H1 (cell line): ENCODE data around the gene SNTG2. TPM values are rescaled to one million over a fixed set of nuclear protein-coding genes. Genes with fewer than 3 reads are reported as not detected.

Experiments used
- CTCF ChIA-PET: fragments of 300-600 bp; sonication (Branson Sonifier 250); formaldehyde crosslinking; loops from one replicate; lab custom pipeline; 2021; ENCODE audit not compliant: partially characterized antibody; lab: Charles Lee
- POLR2A ChIA-PET: fragments of 300-600 bp; sonication (Branson Sonifier 250); formaldehyde crosslinking; loops from one replicate; lab custom pipeline; 2021; ENCODE audit warnings: inconsistent platforms; ENCODE audit not compliant: partially characterized antibody; lab: Charles Lee
- DNase-seq, 2 experiments: peaks; one replicate each; pipeline versions ENCODE4 v3.0.0 to v3.0.0-alpha.2; 2010 to 2022; ENCODE audit warnings: low spot score in 2 of 2, low read depth in 1 of 2, mixed read lengths in 1 of 2
- FAIRE-seq: peaks from 2 replicates; lab custom pipeline; 2011; peaks lifted over from hg19 to GRCh38; lab: Jason Lieb, UNC
- H2AFZ ChIP-seq: 2 replicates; pipeline ENCODE4 v1.8.1; 2012; ENCODE audit warnings: low read length, inconsistent platforms
- H2AK5ac ChIP-seq: 2 replicates; pipeline ENCODE4 v1.6.1; 2013; ENCODE audit warnings: low read depth, low read length
- H2BK120ac ChIP-seq: replicated peaks from 2 replicates; pipeline ENCODE3; 2013; ENCODE audit warnings: low read depth, low read length, inconsistent platforms
- H2BK12ac ChIP-seq: 2 replicates; pipeline ENCODE4 v1.6.1; 2013; ENCODE audit warnings: low read depth, low read length
- H2BK15ac ChIP-seq: 2 replicates; pipeline ENCODE4 v1.6.1; 2013; ENCODE audit warnings: low read length
- H2BK20ac ChIP-seq: 2 replicates; pipeline ENCODE4 v1.6.1; 2013; ENCODE audit warnings: low read length
- H2BK5ac ChIP-seq: 2 replicates; pipeline ENCODE4 v1.6.1; 2013; ENCODE audit warnings: low read depth, low read length
- H3K14ac ChIP-seq: 2 replicates; pipeline ENCODE4 v1.6.1; 2013; ENCODE audit warnings: inconsistent platforms; ENCODE audit not compliant: insufficient read length
- H3K18ac ChIP-seq: 2 replicates; pipeline ENCODE4 v1.6.1; 2013; ENCODE audit warnings: low read length; ENCODE audit errors: extremely low read depth
- H3K23ac ChIP-seq: 2 replicates; pipeline ENCODE4 v1.6.1; 2013; ENCODE audit warnings: inconsistent platforms; ENCODE audit not compliant: insufficient read length
- H3K23me2 ChIP-seq: 2 replicates; pipeline ENCODE4 v1.6.1; 2013; ENCODE audit warnings: low read depth, low read length
- H3K27ac ChIP-seq: 2 replicates; pipeline ENCODE4 v1.6.1; 2011; ENCODE audit warnings: low read depth, low read length, inconsistent platforms
- H3K27me3 ChIP-seq, 4 experiments: replicated peaks in 1 of 4; 1 replicate in 1 of 4; 2 replicates in 3 of 4; pipeline versions ENCODE4 v1.6.1 to v1.8.1; 2011 to 2013; ENCODE audit warnings: low read length in 3 of 4, mild to moderate bottlenecking in 3 of 4, inconsistent platforms in 2 of 4, mixed read lengths in 2 of 4, moderate library complexity in 1 of 4; ENCODE audit not compliant: control insufficient read depth in 3 of 4, insufficient read depth in 3 of 4; ENCODE audit errors: extremely low read depth in 1 of 4
- H3K36me3 ChIP-seq, 4 experiments: 2 replicates each; pipeline versions ENCODE4 v1.6.1 to v1.8.1; 2011 to 2013; ENCODE audit warnings: mild to moderate bottlenecking in 4 of 4, low read length in 3 of 4, moderate library complexity in 2 of 4, control low read depth in 1 of 4, inconsistent platforms in 1 of 4; ENCODE audit not compliant: insufficient read depth in 4 of 4, control insufficient read depth in 2 of 4
- H3K4ac ChIP-seq: replicated peaks from 2 replicates; pipeline ENCODE3; 2013; ENCODE audit warnings: low read length, low read depth, mixed read lengths, inconsistent platforms; ENCODE audit not compliant: insufficient read length
- H3K4me1 ChIP-seq, 4 experiments: replicated peaks in 1 of 4; 1 replicate in 1 of 4; 2 replicates in 3 of 4; pipeline versions ENCODE4 v1.6.1 to v1.8.1; 2011 to 2013; ENCODE audit warnings: low read length in 3 of 4, inconsistent platforms in 2 of 4, mixed read lengths in 1 of 4; ENCODE audit not compliant: insufficient read depth in 4 of 4, control insufficient read depth in 3 of 4
- H3K4me2 ChIP-seq, 2 experiments: 2 replicates each; pipeline versions ENCODE4 v1.6.1 to v1.8.1; 2011 to 2013; ENCODE audit warnings: low read depth in 2 of 2, low read length in 2 of 2, control low read depth in 1 of 2, inconsistent platforms in 1 of 2, mild to moderate bottlenecking in 1 of 2; ENCODE audit not compliant: insufficient read depth in 1 of 2
- H3K4me3 ChIP-seq, 4 experiments: fragments of 200-600, 300-600 bp in 1 of 4; sonication (generic), shearing (Covaris generic), sonication (Bioruptor Twin) in 1 of 4; 2 replicates each; pipeline versions ENCODE4 v1.5.1 to v1.8.1; 2011 to 2016; ENCODE audit warnings: low read length in 4 of 4, low read depth in 3 of 4, control low read depth in 2 of 4, inconsistent platforms in 2 of 4, mild to moderate bottlenecking in 2 of 4, mixed read lengths in 1 of 4, moderate library complexity in 1 of 4; ENCODE audit not compliant: insufficient read depth in 2 of 4; ENCODE audit errors: extremely low read depth in 1 of 4
- H3K56ac ChIP-seq: replicated peaks from 2 replicates; pipeline ENCODE3; 2013; ENCODE audit warnings: low read depth, mild to moderate bottlenecking, mixed read lengths, low read length, inconsistent platforms; ENCODE audit not compliant: insufficient read length
- H3K79me1 ChIP-seq: 2 replicates; pipeline ENCODE4 v1.6.1; 2013; ENCODE audit warnings: low read depth, low read length, control low read depth
- H3K79me2 ChIP-seq, 2 experiments: 2 replicates each; pipeline versions ENCODE4 v1.6.1 to v1.8.1; 2012 to 2013; ENCODE audit warnings: low read length in 2 of 2, mild to moderate bottlenecking in 2 of 2, inconsistent platforms in 1 of 2; ENCODE audit not compliant: insufficient read depth in 2 of 2, control insufficient read depth in 1 of 2
- H3K9ac ChIP-seq, 4 experiments: replicated peaks in 1 of 4; 1 replicate in 1 of 4; 2 replicates in 3 of 4; pipeline versions ENCODE4 v1.6.1 to v1.8.1; 2011 to 2013; ENCODE audit warnings: low read depth in 3 of 4, low read length in 3 of 4, control low read depth in 2 of 4, mild to moderate bottlenecking in 2 of 4, moderate library complexity in 2 of 4, inconsistent platforms in 1 of 4; ENCODE audit errors: extremely low read depth in 1 of 4
- H3K9me3 ChIP-seq, 2 experiments: 2 replicates each; pipeline versions ENCODE4 v1.6.1 to v1.8.1; 2012 to 2013; ENCODE audit warnings: mild to moderate bottlenecking in 2 of 2, moderate library complexity in 2 of 2, control low read depth in 1 of 2, inconsistent platforms in 1 of 2, low read depth in 1 of 2, low read length in 1 of 2, mixed read lengths in 1 of 2; ENCODE audit not compliant: insufficient read depth in 2 of 2
- H4K20me1 ChIP-seq, 2 experiments: replicated peaks in 1 of 2; 2 replicates each; pipeline versions ENCODE3 to v1.8.1; 2011 to 2013; ENCODE audit warnings: inconsistent platforms in 2 of 2, low read length in 2 of 2, mild to moderate bottlenecking in 1 of 2; ENCODE audit not compliant: insufficient read depth in 2 of 2, control insufficient read depth in 1 of 2
- H4K5ac ChIP-seq: 2 replicates; pipeline ENCODE4 v1.6.1; 2013; ENCODE audit warnings: low read length, low read depth, mixed read lengths, inconsistent platforms; ENCODE audit not compliant: insufficient read length
- H4K8ac ChIP-seq: 2 replicates; pipeline ENCODE4 v1.8.0; 2013; ENCODE audit warnings: mild to moderate bottlenecking, moderate library complexity, low read length, inconsistent platforms; ENCODE audit not compliant: insufficient read depth; ENCODE audit errors: extremely low read depth
- H4K91ac ChIP-seq: replicated peaks from 2 replicates; pipeline ENCODE3; 2013; ENCODE audit warnings: low read length, mixed read lengths, inconsistent platforms; ENCODE audit not compliant: insufficient read length
- ATF3 ChIP-seq: IDR thresholded peaks from 2 replicates; pipeline ENCODE4 v1.6.1; 2011; ENCODE audit warnings: low read depth, mild to moderate bottlenecking, low read length; ENCODE audit not compliant: insufficient read depth
- CBX8 ChIP-seq: fragments of 300-800, 300-1000 bp; sonication (generic); IDR thresholded peaks from 2 replicates; pipeline ENCODE4 v1.7.1; 2016; ENCODE audit warnings: low read depth, low read length, borderline replicate concordance
- CHD1 ChIP-seq: IDR thresholded peaks from 2 replicates; pipeline ENCODE4 v1.6.1; 2012; ENCODE audit warnings: low read depth, low read length, improper control_type of control experiment
- GABPA ChIP-seq: IDR thresholded peaks from 2 replicates; pipeline ENCODE4 v1.6.1; 2011; ENCODE audit warnings: mild to moderate bottlenecking, low read length, moderate library complexity, borderline replicate concordance; ENCODE audit not compliant: insufficient read depth
- HDAC2 ChIP-seq, 2 experiments: fragments of 300-600 bp in 1 of 2; sonication (generic) in 1 of 2; IDR thresholded peaks; 2 replicates each; pipeline ENCODE4 v1.6.1; 2011 to 2012; ENCODE audit warnings: low read depth in 2 of 2, low read length in 2 of 2, mild to moderate bottlenecking in 2 of 2, moderate library complexity in 2 of 2, borderline replicate concordance in 1 of 2, inconsistent platforms in 1 of 2
- KDM1A ChIP-seq: fragments of 200-600, 300-600 bp; sonication (generic); IDR thresholded peaks from 2 replicates; pipeline ENCODE4 v1.7.1; 2016; ENCODE audit warnings: mild to moderate bottlenecking, low read length, borderline replicate concordance
- KDM5A ChIP-seq: fragments of 200-600 bp; IDR thresholded peaks from 2 replicates; pipeline ENCODE4 v1.7.1; 2012; ENCODE audit warnings: mild to moderate bottlenecking, low read length, inconsistent platforms, mixed read lengths
- NANOG ChIP-seq: IDR thresholded peaks from 2 replicates; pipeline ENCODE4 v1.6.1; 2011; ENCODE audit warnings: low read length, low read depth, mild to moderate bottlenecking, inconsistent platforms; ENCODE audit not compliant: insufficient read depth, poor library complexity, severe bottlenecking
- RFX5 ChIP-seq: IDR thresholded peaks from 2 replicates; pipeline ENCODE4 v1.6.1; 2011; ENCODE audit warnings: low read depth, low read length, improper control_type of control experiment, borderline replicate concordance
- SAP30 ChIP-seq: fragments of 300-600 bp; sonication (generic); IDR thresholded peaks from 2 replicates; pipeline ENCODE4 v1.7.1; 2012; ENCODE audit warnings: low read length, moderate library complexity, mild to moderate bottlenecking, inconsistent platforms; ENCODE audit not compliant: insufficient read depth, insufficient replicate concordance
- SRF ChIP-seq: IDR thresholded peaks from 2 replicates; pipeline ENCODE4 v1.6.1; 2011; ENCODE audit warnings: mild to moderate bottlenecking, low read depth, low read length, moderate library complexity
- TBP ChIP-seq: IDR thresholded peaks from 2 replicates; pipeline ENCODE4 v1.6.1; 2011; ENCODE audit warnings: low read depth, low read length, improper control_type of control experiment
- YY1 ChIP-seq: IDR thresholded peaks from 2 replicates; pipeline ENCODE4 v1.6.1; 2011; ENCODE audit warnings: low read depth, mild to moderate bottlenecking, low read length
- WGBS, 2 experiments: shearing (Covaris generic) in 1 of 2; methylation state at CpG; one replicate each; pipeline versions ENCODE4 v1.1.6 to v1.1.7; 2013 to 2015; ENCODE audit warnings: low lambda C conversion rate in 2 of 2, mixed read lengths in 2 of 2, inconsistent platforms in 1 of 2, low coverage in 1 of 2, missing lambda C conversion rate in 1 of 2; ENCODE audit not compliant: insufficient replicate concordance in 2 of 2, insufficient coverage in 1 of 2, insufficient read length in 1 of 2; ENCODE audit errors: extremely low coverage in 1 of 2, missing lambda C conversion rate in 1 of 2; 5-methylcytosine and 5-hydroxymethylcytosine counted together
- polyA plus RNA-seq, 7 experiments: library from polyadenylated mRNA; depleted of rRNA in 3 of 7; stranded (reverse) in 5 of 7; unstranded in 2 of 7; fragments of >200 nt in 5 of 7; fragments of 200-250 nt in 2 of 7; gene quantifications; 1 replicate in 5 of 7; 2 replicates in 1 of 7; 4 replicates in 1 of 7; pipeline versions ENCODE4 v1.2.1 to v1.2.3, GENCODE V29; 2011 to 2013; ENCODE audit warnings: missing spikeins in 2 of 7, mixed read lengths in 2 of 7
- total RNA-seq: library from RNA; stranded (reverse); fragmentation: NEBNext Ultra II Directional; extraction: Animal tissue kit (Norgen Biotek cat#: 25700); gene quantifications from 2 replicates; pipeline ENCODE4 v1.2.1, GENCODE V29; 2021

SNTG2 gene
- total and polyA plus RNA-seq, 2 of the 8 experiments (the other 6 are each of a cell fraction or from before 2014, with no cell fraction given) = 6.6 to 18.1 TPM

GRCh38 chr2:902584-902983 is 48.1 kb upstream of the SNTG2 start:
- H2BK20ac ChIP-seq = no peak overlapping the region
- CTCF ChIA-PET = interaction anchor here (0.6 to 3.4 kb wide), 5 partner anchors 9 to 187 kb away, joined by 4 to 18 read pairs (median 5); no protein-coding TSS in a partner anchor
- no peak overlapping the region for H3K23ac ChIP-seq
- WGBS, 2 experiments = 94% methylated on average over 1 of the region's 1 CpG; no CpG with 5 or more reads in 1 of the 2 experiments
- no peaks in the 10 kb centered on the region for H3K23me2 ChIP-seq
- no peak overlapping the region for H3K14ac ChIP-seq
- H4K5ac ChIP-seq = no peak overlapping the region
- H3K27ac ChIP-seq = no peak overlapping the region
- H3K4me2 ChIP-seq = no peak overlapping the region
- H4K91ac ChIP-seq = no peak overlapping the region
- no peak overlapping the region for H3K9ac ChIP-seq
- no peaks in the 10 kb centered on the region for H4K20me1 ChIP-seq
- no peak overlapping the region for H3K56ac ChIP-seq
- no peak overlapping the region for H4K8ac ChIP-seq
- POLR2A ChIA-PET = no interaction called here
- no peak overlapping the region for H2AK5ac ChIP-seq
- H3K79me2 ChIP-seq = no peaks in the 10 kb centered on the region
- DNase-seq = no peak
- no peaks in the 10 kb centered on the region for H3K79me1 ChIP-seq
- no peak overlapping the region for H2BK12ac ChIP-seq
- H3K27me3 ChIP-seq = 0 out of 7 replicates have a peak, but pooled peaks cover 0 to 3% (median under 1%) of the 10 kb centered on the region in 4 experiments
- no peak overlapping the region for H2BK15ac ChIP-seq
- no peak overlapping the region for H2BK120ac ChIP-seq
- H3K36me3 ChIP-seq = no peaks in the 10 kb centered on the region
- H3K4me1 ChIP-seq = peaks cover 8 to 19% (median 14%) of the 10 kb centered on the region in 4 experiments
- no peak overlapping the region for H2AFZ ChIP-seq
- H3K4me3 ChIP-seq = no peak overlapping the region
- no peak overlapping the region for H3K18ac ChIP-seq
- no peak overlapping the region for H3K4ac ChIP-seq
- H2BK5ac ChIP-seq = no peak overlapping the region
- peaks cover 11 to 18% of the 10 kb centered on the region in 2 experiments for H3K9me3 ChIP-seq
- FAIRE-seq = no peak
- TF ChIP-seq CBX8 (no peak), SRF (no peak), HDAC2 (IDR thresholded peaks at IDR 0.05; ENCODE audit: borderline replicate concordance in 1 of 2, low read depth in 2 of 2, low read length in 2 of 2) (no peak), NANOG (no peak), ATF3 (no peak), RFX5 (no peak), KDM1A (no peak), YY1 (no peak), KDM5A (no peak), CHD1 (no peak), SAP30 (no peak), TBP (no peak), GABPA (no peak)
